K562 (cell line): ENCODE measurements around the gene CNGB1. TPM values are rescaled to one million over a fixed set of nuclear protein-coding genes. Genes with fewer than 3 reads are reported as not detected.

ENCODE experiments used
- BDP1 ChIP-seq: IDR thresholded peaks from 3 replicates; pipeline ENCODE4 v1.6.1; 2011; ENCODE audit not compliant: insufficient read length, insufficient read depth
- CBX3 ChIP-seq, 2 experiments: IDR thresholded peaks; 1 replicate in 1 of 2; 2 replicates in 1 of 2; pipeline ENCODE4 v1.6.1; 2012; ENCODE audit warnings: inconsistent platforms in 2 of 2, low read length in 2 of 2, borderline replicate concordance in 1 of 2, control low read depth in 1 of 2
- CREBBP ChIP-seq: IDR thresholded peaks from one replicate; pipeline ENCODE4 v1.6.1; 2012; ENCODE audit warnings: low read depth, mild to moderate bottlenecking, control low read depth, inconsistent platforms, low read length
- MGA ChIP-seq: fragments of 450-650 bp; IDR thresholded peaks from 2 replicates; pipeline ENCODE4 v1.6.1; 2016; ENCODE audit warnings: mild to moderate bottlenecking, moderate library complexity
- PHF8 ChIP-seq: fragments of 200-600 bp; sonication (generic); IDR thresholded peaks from 2 replicates; pipeline ENCODE4 v1.6.1; 2012; ENCODE audit warnings: mixed run types, mild to moderate bottlenecking, inconsistent platforms, low read length, moderate library complexity, borderline replicate concordance
- SMAD2 ChIP-seq: fragments of 150-350 bp; IDR thresholded peaks from 2 replicates; pipeline ENCODE4 v1.6.1; 2014; ENCODE audit warnings: low read depth, mild to moderate bottlenecking, low read length
- WHSC1 ChIP-seq: IDR thresholded peaks from one replicate; pipeline ENCODE4 v1.6.1; 2012; ENCODE audit warnings: low read length, control low read depth, inconsistent platforms
- ZNF609 ChIP-seq: sonication (generic); formaldehyde crosslinking; IDR thresholded peaks from 2 replicates; pipeline ENCODE4 v1.8.1; 2023; ENCODE audit warnings: missing genetic modification reagents, mild to moderate bottlenecking, borderline replicate concordance
- polyA plus RNA-seq, 8 experiments: library from polyadenylated mRNA; depleted of rRNA in 4 of 8; stranded (reverse) in 5 of 8; unstranded in 3 of 8; fragments of >200 nt; fragmentation: Nextera tagmentation in 2 of 8; fragmentation: Illumina TruSeq in 1 of 8; extraction: Ambion mirVana in 2 of 8; extraction: Trizol in 1 of 8; gene quantifications; 2 replicates each; pipeline versions ENCODE4 v1.2.1 to v1.2.3, GENCODE V29; 2011 to 2014; ENCODE audit warnings: inconsistent platforms in 1 of 8, missing spikeins in 1 of 8
- total RNA-seq, 7 experiments: library from RNA; depleted of rRNA in 6 of 7; stranded (reverse); fragments of >200 nt in 6 of 7; fragmentation: Illumina TruSeq in 2 of 7; extraction: Trizol in 2 of 7; gene quantifications; 2 replicates each; pipeline versions ENCODE4 v1.2.1 to v1.2.3, GENCODE V29; 2011 to 2021; ENCODE audit warnings: low replicate concordance in 1 of 7

CNGB1 gene
- total and polyA plus RNA-seq, 9 of the 15 experiments (the other 6 are each of a cell fraction or from before 2014, with no cell fraction given), result not detected

GRCh38 chr16:57899771-57900661 lies 70.9 kb downstream of the CNGB1 start (continued):
- TF ChIP-seq BDP1, result no peak
- TF ChIP-seq ZNF609, result no peak
- TF ChIP-seq PHF8, result no peak
- TF ChIP-seq MGA, result no peak; the same call in 1 of the 2 replicates
- TF ChIP-seq WHSC1, result no peak
- TF ChIP-seq CBX3 (IDR thresholded peaks at IDR 0.05; ENCODE audit: borderline replicate concordance in 1 of 2, low read length in 2 of 2), result 0 out of 3 replicates have a peak, but pooled peaks of 1 of the 2 experiments have one; percentile 19
- no peak for TF ChIP-seq SMAD2
- TF ChIP-seq CREBBP, result no peak
